Caco-2 (cell line): ENCODE results near the gene ACYP2. TPM values are rescaled to one million over a fixed set of nuclear protein-coding genes. Genes with fewer than 3 reads are reported as not detected.

ENCODE experiments used
- BruUV-seq: library from RNA; stranded (reverse); fragments of 400-500 nt; replicated peaks from 2 replicates; lab custom pipeline; 2021; lab: Mats Ljungman, UMichigan
- CTCF ChIA-PET: fragments of 300-600 bp; sonication (Branson Sonifier 250); formaldehyde crosslinking; loops from one replicate; lab custom pipeline; 2022; ENCODE audit warnings: antibody characterized with exemption; lab: Charles Lee
- POLR2A ChIA-PET: fragments of 300-600 bp; sonication (Branson Sonifier 250); formaldehyde crosslinking; loops from one replicate; lab custom pipeline; 2022; ENCODE audit warnings: antibody characterized with exemption; lab: Charles Lee
- DNase-seq, 2 experiments: peaks; one replicate each; pipeline versions ENCODE4 v3.0.0 to v3.0.0-alpha.2; 2020 to 2022
- H3K27me3 ChIP-seq: replicated peaks from 2 replicates; pipeline ENCODE4 v1.6.0; 2011; ENCODE audit warnings: low read length; ENCODE audit not compliant: control insufficient read depth, insufficient read depth
- H3K36me3 ChIP-seq: 2 replicates; pipeline ENCODE4 v1.5.1; 2011; ENCODE audit warnings: low read length; ENCODE audit not compliant: control insufficient read depth, insufficient read depth
- H3K4me1 ChIP-seq: fragments of 250-450 bp; sonication (Bioruptor Pico); 2 replicates; pipeline ENCODE4 v1.5.1; 2020; ENCODE audit warnings: mild to moderate bottlenecking
- H3K4me3 ChIP-seq: 2 replicates; pipeline ENCODE4 v1.5.1; 2011; ENCODE audit warnings: low read depth, mild to moderate bottlenecking, control low read depth, low read length
- H3K9me3 ChIP-seq: fragments of 250-450 bp; sonication (Bioruptor Pico); 2 replicates; pipeline ENCODE4 v1.5.1; 2020; ENCODE audit warnings: mild to moderate bottlenecking, moderate library complexity
- H3K27ac Mint-ChIP-seq: one replicate; pipeline ENCODE4 v1.8.0; 2022; ENCODE audit warnings: mixed read lengths; ENCODE audit not compliant: unreplicated experiment
- H3K27me3 Mint-ChIP-seq: one replicate; pipeline ENCODE4 v1.8.0; 2022; ENCODE audit warnings: mixed read lengths; ENCODE audit not compliant: insufficient read depth, unreplicated experiment
- H3K36me3 Mint-ChIP-seq: one replicate; pipeline ENCODE4 v1.8.0; 2022; ENCODE audit warnings: mild to moderate bottlenecking, mixed read lengths; ENCODE audit not compliant: insufficient read depth, unreplicated experiment
- H3K4me1 Mint-ChIP-seq: one replicate; pipeline ENCODE4 v1.8.0; 2022; ENCODE audit warnings: low read depth, mixed read lengths; ENCODE audit not compliant: unreplicated experiment
- H3K4me3 Mint-ChIP-seq: one replicate; pipeline ENCODE4 v1.8.0; 2022; ENCODE audit warnings: mild to moderate bottlenecking, moderate library complexity, mixed read lengths; ENCODE audit not compliant: unreplicated experiment
- H3K9me3 Mint-ChIP-seq: one replicate; pipeline ENCODE4 v1.8.0; 2022; ENCODE audit warnings: mixed read lengths; ENCODE audit not compliant: unreplicated experiment
- intact Hi-C: fragments of 100-400 bp; cut with micrococcal nuclease; formaldehyde crosslinking; loops from one replicate; pipeline ENCODE4 v1.10.0; 2022; ENCODE audit not compliant: unreplicated experiment
- total RNA-seq: library from RNA; stranded (reverse); gene quantifications from 2 replicates; pipeline ENCODE4 v1.2.3, GENCODE V29; 2022
- TF ChIP-seq, protein P1 (sequence below), 2 experiments: fragments of 200-600 bp in 1 of 2; IDR thresholded peaks; 1 replicate in 1 of 2; 2 replicates in 1 of 2; pipeline versions ENCODE4 v1.5.1 to v1.8.0; 2011 to 2022; ENCODE audit warnings: antibody characterized with exemption in 1 of 2, control low read depth in 1 of 2, inconsistent platforms in 1 of 2, low read depth in 1 of 2, low read length in 1 of 2, mild to moderate bottlenecking in 1 of 2, moderate library complexity in 1 of 2; ENCODE audit not compliant: insufficient read depth in 1 of 2, severe bottlenecking in 1 of 2, unreplicated experiment in 1 of 2

Gene ACYP2
- total RNA-seq, 1 experiment from 2014 or later, result 4.1 TPM

DNA sequence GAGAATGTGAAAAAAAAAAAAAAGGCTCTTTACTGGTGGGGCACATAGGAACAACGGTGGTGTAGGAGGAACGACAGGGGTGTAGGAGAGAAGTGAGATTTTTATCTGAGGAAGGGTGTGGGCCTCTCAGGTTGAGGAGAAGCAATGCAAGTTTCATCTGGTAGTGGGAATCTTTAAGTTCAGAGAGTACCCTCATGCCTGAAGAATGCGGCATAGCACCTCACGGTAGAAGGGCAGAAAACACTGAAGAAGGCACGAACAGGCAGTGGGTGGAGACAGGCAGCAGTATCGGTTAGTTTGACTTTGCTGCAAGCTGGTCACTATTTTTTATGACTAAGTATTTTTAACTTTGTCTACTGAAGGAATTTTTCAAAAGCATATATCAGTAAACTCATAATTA is 192.8 kb downstream of the ACYP2 start:
- H3K4me3 Mint-ChIP-seq, result no peak overlapping the region
- Histone ChIP-seq H3K36me3 (no peaks in the 10 kb centered on the region), H3K4me1 (no peaks in the 10 kb centered on the region), H3K27me3 (no peaks in the 10 kb centered on the region), H3K4me3 (no peak overlapping the region), H3K9me3 (no peaks in the 10 kb centered on the region)
- no peak for DNase-seq
- H3K27me3 Mint-ChIP-seq, result no peaks in the 10 kb centered on the region
- H3K36me3 Mint-ChIP-seq, result no peaks in the 10 kb centered on the region
- BruUV-seq, result no TSS peak
- no peaks in the 10 kb centered on the region for H3K4me1 Mint-ChIP-seq
- TF ChIP-seq, protein P1, sequence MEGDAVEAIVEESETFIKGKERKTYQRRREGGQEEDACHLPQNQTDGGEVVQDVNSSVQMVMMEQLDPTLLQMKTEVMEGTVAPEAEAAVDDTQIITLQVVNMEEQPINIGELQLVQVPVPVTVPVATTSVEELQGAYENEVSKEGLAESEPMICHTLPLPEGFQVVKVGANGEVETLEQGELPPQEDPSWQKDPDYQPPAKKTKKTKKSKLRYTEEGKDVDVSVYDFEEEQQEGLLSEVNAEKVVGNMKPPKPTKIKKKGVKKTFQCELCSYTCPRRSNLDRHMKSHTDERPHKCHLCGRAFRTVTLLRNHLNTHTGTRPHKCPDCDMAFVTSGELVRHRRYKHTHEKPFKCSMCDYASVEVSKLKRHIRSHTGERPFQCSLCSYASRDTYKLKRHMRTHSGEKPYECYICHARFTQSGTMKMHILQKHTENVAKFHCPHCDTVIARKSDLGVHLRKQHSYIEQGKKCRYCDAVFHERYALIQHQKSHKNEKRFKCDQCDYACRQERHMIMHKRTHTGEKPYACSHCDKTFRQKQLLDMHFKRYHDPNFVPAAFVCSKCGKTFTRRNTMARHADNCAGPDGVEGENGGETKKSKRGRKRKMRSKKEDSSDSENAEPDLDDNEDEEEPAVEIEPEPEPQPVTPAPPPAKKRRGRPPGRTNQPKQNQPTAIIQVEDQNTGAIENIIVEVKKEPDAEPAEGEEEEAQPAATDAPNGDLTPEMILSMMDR (IDR thresholded peaks at IDR 0.05; ENCODE audit: insufficient read depth in 1 of 2, low read depth in 1 of 2, low read length in 1 of 2, severe bottlenecking in 1 of 2, unreplicated experiment in 1 of 2), result no peak
- H3K27ac Mint-ChIP-seq, result no peak overlapping the region
- H3K9me3 Mint-ChIP-seq, result no peaks in the 10 kb centered on the region
- ChIA-PET CTCF (no interaction called here), POLR2A (no interaction called here)
- intact Hi-C loops, result no loop called here

DNA sequence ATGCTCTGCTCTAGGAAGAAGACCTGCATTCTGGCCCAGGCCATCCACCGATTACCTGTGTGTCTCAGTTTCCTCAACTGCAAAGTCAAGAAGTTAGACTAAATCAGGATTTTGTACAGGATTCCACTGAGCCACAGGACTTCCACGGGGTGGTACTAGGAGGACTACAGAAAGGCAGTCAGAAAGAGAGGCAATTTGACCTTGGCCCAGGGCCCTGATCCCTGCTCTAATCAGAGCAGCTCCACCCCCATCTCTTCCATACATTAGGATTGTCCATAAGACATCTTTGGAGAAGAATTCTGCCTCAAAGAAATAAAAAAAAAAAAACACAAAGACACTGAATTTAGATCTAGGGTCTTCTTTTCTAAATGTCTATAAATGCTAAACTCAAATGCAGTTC is 193.4 kb downstream of the ACYP2 start:
- no peaks in the 10 kb centered on the region for H3K36me3 ChIP-seq
- TF ChIP-seq, protein P1 (IDR thresholded peaks at IDR 0.05; ENCODE audit: insufficient read depth in 1 of 2, low read depth in 1 of 2, low read length in 1 of 2, severe bottlenecking in 1 of 2, unreplicated experiment in 1 of 2), result no peak
- Mint-ChIP-seq H3K36me3 (no peaks in the 10 kb centered on the region), H3K9me3 (no peaks in the 10 kb centered on the region), H3K27ac (no peak overlapping the region), H3K4me3 (no peak overlapping the region), H3K27me3 (no peaks in the 10 kb centered on the region), H3K4me1 (no peaks in the 10 kb centered on the region)
- intact Hi-C loops, result no loop called here
- no peak overlapping the region for H3K4me3 ChIP-seq
- H3K4me1 ChIP-seq, result no peaks in the 10 kb centered on the region
- DNase-seq, result no peak
- CTCF ChIA-PET, result no interaction called here
- H3K27me3 ChIP-seq, result no peaks in the 10 kb centered on the region
- no TSS peak for BruUV-seq
- H3K9me3 ChIP-seq, result no peaks in the 10 kb centered on the region
- POLR2A ChIA-PET, result no interaction called here

DNA sequence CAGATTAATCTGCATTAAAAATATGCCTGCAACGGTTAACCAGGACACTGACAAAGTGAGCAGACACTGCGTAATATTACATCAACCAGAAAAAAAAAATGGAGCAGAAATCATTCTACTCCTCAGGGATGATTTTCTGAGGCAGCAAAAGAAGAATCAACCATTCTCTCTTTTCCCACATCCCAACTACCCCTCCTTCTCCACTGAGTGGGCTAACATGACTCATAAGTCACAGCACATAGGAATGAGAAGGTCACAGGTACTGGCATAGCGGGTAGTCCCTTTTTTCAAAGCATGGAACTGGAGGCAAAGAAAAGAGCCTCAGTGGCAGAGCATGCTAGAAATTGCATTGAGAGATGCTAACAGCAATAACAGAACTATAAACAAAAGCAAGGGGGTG is 194.9 kb downstream of the ACYP2 start:
- intact Hi-C loops, result no loop called here
- CTCF ChIA-PET, result no interaction called here

More for the DNA sequence above, 194.9 kb downstream of the ACYP2 start:
- Mint-ChIP-seq H3K27me3 (no peaks in the 10 kb centered on the region), H3K4me1 (no peaks in the 10 kb centered on the region), H3K36me3 (no peaks in the 10 kb centered on the region), H3K27ac (no peak overlapping the region), H3K9me3 (no peaks in the 10 kb centered on the region), H3K4me3 (no peak overlapping the region)
- no peaks in the 10 kb centered on the region for H3K4me1 ChIP-seq
- POLR2A ChIA-PET, result no interaction called here
- BruUV-seq, result no TSS peak
- no peaks in the 10 kb centered on the region for H3K36me3 ChIP-seq
- DNase-seq, result no peak
- H3K4me3 ChIP-seq, result no peak overlapping the region
- no peaks in the 10 kb centered on the region for H3K27me3 ChIP-seq
- no peaks in the 10 kb centered on the region for H3K9me3 ChIP-seq
- TF ChIP-seq, protein P1 (IDR thresholded peaks at IDR 0.05; ENCODE audit: insufficient read depth in 1 of 2, low read depth in 1 of 2, low read length in 1 of 2, severe bottlenecking in 1 of 2, unreplicated experiment in 1 of 2), result no peak
